Choroid plexus epithelial cell (primary cell): ENCODE results near the gene RBM18.

ENCODE experiments used
- DNase-seq: peaks from one replicate; pipeline ENCODE4 v3.0.0-alpha.2; 2010; ENCODE audit warnings: low read depth
- H3K4me3 ChIP-seq: 2 replicates; pipeline ENCODE4 v1.5.1; 2011; ENCODE audit warnings: low read depth, mild to moderate bottlenecking, control low read depth, low read length, moderate library complexity
- CTCF ChIP-seq: conservative IDR thresholded peaks from 2 replicates; pipeline ENCODE4 v1.5.1; 2011; ENCODE audit warnings: low read depth, mild to moderate bottlenecking, control low read depth, inconsistent platforms, low read length, moderate library complexity

The RBM18 gene

DNA sequence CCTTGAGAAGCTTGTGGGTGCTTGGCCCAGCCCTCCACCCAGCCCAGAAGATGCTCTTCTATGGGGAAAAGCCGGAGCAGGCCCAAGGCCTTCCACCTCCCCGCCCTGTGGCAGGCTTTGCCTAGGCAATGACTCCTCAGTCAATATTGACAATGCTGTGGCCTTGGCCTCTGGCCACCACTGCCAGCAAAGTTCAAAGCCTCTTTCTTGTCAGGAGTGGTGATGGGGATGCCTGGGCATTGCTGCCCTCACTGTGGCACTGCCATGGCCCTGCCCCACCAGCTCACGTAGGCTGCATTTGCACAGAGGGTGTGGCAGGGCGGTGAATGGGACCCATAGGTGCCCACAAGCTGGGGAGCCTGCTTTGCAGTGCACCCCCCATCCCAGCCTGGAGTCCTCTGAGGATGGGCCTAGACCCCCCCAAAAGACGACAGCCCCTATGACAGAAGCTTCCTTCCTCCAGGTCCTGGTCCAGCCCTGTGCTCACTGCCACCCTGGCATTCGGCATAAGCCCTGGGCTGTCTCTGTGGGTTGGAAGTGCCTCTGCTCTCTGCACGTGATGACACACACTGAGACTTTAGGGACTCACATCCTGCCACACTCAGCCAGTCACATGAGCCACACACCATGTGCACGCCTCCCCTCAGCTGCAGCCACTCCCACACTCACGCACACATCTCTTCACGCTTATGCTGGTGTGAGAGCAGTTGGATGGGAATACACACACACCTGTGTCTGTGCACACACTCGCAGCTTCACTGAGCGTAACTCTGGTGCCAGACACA, 73.9 kb downstream of the RBM18 start:
- no peak for DNase-seq
- H3K4me3 ChIP-seq = no peak overlapping the region
- no peak for TF ChIP-seq CTCF

DNA sequence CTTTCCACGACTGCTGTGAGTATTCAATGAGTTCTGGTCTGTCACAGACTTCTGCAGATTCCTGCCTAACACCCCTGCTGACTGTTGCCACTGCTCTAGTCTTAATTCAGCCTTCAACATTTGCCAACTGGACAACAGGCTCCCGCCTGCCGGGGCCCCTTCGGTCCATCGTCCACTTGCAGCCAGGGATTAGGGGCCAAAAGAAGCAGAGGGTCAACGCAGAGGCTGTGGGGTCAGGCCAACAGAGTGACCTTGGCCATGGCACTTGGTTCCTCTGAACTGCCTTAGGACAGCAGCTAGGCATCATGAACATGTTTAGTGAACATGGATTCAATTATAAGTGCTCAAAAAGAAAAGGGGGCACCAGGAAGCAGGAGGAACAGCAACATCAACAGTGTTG, 76.3 kb downstream of the RBM18 start:
- no peak for DNase-seq
- TF ChIP-seq CTCF = no peak

More for the DNA sequence above, 76.3 kb downstream of the RBM18 start:
- H3K4me3 ChIP-seq = no peak overlapping the region
